Measurements from ENCODE around the gene CERS6.
"Not testable (repeated sequence)": the region's sequence is repeated elsewhere in the genome, so short reads cannot be mapped to it uniquely, and the experiment has no call there.

CERS6 gene

DNA sequence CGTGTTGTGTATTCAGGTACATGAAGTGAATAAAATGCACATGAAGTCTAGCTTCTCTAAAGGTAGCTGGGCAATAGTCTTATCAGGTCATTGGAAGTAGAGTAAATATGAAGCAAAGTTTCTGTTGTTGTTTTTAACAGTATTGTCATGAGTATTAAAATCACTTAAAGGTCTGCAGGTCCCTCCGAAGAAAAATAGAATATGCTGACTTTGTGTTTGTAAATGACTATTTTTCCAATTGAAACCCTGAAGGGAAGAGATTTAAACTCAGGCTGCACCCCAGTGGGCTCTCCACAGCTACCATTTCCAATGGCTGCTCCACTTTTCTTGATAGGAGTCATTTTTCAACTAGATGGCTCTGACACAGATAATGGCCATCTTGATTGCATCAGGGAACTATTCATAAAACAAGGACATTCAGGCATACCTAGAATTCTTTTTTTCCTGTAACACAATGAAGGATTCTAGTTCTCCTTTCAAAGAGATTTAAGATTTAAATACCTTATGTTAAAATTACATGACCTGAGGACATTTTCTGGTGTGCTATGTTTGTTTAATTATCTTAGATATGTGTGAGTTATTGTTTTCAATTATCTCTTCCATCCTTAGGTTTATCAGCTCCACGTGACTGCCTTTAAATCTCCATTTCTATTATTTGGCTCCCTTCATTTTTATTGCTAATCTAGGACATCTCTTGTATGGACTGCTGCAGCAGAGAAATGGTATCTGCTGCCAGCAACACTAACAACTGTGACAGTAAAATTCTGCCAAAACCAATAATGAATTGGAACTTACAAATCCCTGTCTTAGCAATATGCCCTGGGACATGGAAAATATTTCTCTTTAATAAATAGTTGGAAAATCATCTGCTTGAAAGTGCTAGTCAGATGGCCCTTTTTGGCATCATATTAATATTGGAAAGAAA lies 197.2 kb downstream of the CERS6 start:
- Histone ChIP-seq H3K4me1 (ENCODE audit: control insufficient read depth in 1 of 2, insufficient read depth in 2 of 2, low read length in 2 of 2) (peaks cover 0 to 11% of the 10 kb centered on the region in 2 donors), H3K27ac (ENCODE audit: low read length) (no peak overlapping the region), H3K27me3 (ENCODE audit: low read depth, low read length) (no peaks in the 10 kb centered on the region), H3K36me3 (ENCODE audit: control insufficient read depth in 1 of 2, insufficient read depth in 2 of 2, low read length in 2 of 2) (no peaks in the 10 kb centered on the region), H3K4me3 (ENCODE audit: low read depth in 1 of 2, low read length in 2 of 2) (no peak overlapping the region), H3K9me3 (ENCODE audit: control insufficient read depth in 1 of 2, low read length in 2 of 2) (no peaks in the 10 kb centered on the region)

GRCh38 chr2:168654705-168655104 lies 198.6 kb downstream of the CERS6 start:
- Histone ChIP-seq H3K9me3 (ENCODE audit: control insufficient read depth in 1 of 2, low read length in 2 of 2) (no peaks in the 10 kb centered on the region), H3K36me3 (ENCODE audit: control insufficient read depth in 1 of 2, insufficient read depth in 2 of 2, low read length in 2 of 2) (no peaks in the 10 kb centered on the region), H3K4me1 (ENCODE audit: control insufficient read depth in 1 of 2, insufficient read depth in 2 of 2, low read length in 2 of 2) (peaks cover 0 to 8% of the 10 kb centered on the region in 2 donors), H3K27ac (ENCODE audit: low read length) (no peak overlapping the region), H3K27me3 (ENCODE audit: low read depth, low read length) (no peaks in the 10 kb centered on the region), H3K4me3 (ENCODE audit: low read depth in 1 of 2, low read length in 2 of 2) (no peak overlapping the region)

DNA sequence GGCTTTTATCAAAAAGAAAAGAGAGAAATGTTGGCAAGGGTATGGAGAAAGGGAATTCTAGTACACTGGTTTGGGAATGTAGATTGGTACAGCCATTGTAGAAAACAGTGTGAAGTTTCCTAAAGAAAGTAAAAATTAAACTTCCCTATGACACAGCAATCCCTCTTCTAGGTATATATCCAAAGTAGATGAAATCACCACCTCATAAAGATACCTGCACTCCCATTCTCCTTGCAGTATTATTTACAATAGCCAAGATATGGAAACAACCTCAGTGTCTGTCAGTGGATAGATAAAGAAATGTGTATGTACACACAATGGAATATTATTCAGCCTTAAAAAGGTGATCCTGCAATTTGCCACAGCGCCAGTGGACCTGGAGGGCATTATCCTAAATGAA lies 199.1 kb downstream of the CERS6 start:
- Histone ChIP-seq H3K27me3 (ENCODE audit: low read depth, low read length) (no peaks in the 10 kb centered on the region), H3K4me1 (ENCODE audit: control insufficient read depth in 1 of 2, insufficient read depth in 2 of 2, low read length in 2 of 2) (peaks cover 0 to 8% of the 10 kb centered on the region in 2 donors), H3K36me3 (ENCODE audit: control insufficient read depth in 1 of 2, insufficient read depth in 2 of 2, low read length in 2 of 2) (no peaks in the 10 kb centered on the region), H3K4me3 (ENCODE audit: low read depth in 1 of 2, low read length in 2 of 2) (no peak overlapping the region), H3K27ac (ENCODE audit: low read length) (no peak overlapping the region), H3K9me3 (ENCODE audit: control insufficient read depth in 1 of 2, low read length in 2 of 2) (no peaks in the 10 kb centered on the region)

DNA sequence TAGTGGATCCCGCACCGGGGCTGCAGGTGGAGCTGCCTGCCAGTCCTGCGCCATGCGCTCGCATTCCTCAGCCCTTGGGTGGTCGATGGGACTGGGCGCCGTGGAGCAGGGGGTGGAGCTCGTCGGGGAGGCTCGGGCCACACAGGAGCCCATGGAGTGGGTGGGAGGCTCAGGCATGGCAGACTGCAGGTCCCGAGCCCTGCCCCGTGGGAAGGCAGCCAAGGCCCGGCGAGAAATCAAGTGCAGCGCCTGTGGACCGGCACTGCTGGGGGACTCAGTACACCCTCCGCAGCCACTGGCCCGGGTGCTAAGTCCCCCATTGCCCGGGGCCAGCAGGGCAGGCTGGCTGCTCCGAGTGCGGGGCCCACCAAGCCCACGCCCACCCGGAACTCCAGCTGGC lies 201.3 kb downstream of the CERS6 start:
- not testable (repeated sequence) for H3K4me3 ChIP-seq (ENCODE audit: low read depth in 1 of 2, low read length in 2 of 2)

GRCh38 chr2:168658706-168659105 lies 202.6 kb downstream of the CERS6 start:
- Histone ChIP-seq H3K36me3 (ENCODE audit: control insufficient read depth in 1 of 2, insufficient read depth in 2 of 2, low read length in 2 of 2) (no peaks in the 10 kb centered on the region), H3K4me3 (ENCODE audit: low read depth in 1 of 2, low read length in 2 of 2) (no peak overlapping the region), H3K27me3 (ENCODE audit: low read depth, low read length) (no peaks in the 10 kb centered on the region), H3K9me3 (ENCODE audit: control insufficient read depth in 1 of 2, low read length in 2 of 2) (no peaks in the 10 kb centered on the region), H3K4me1 (ENCODE audit: control insufficient read depth in 1 of 2, insufficient read depth in 2 of 2, low read length in 2 of 2) (peaks cover 0 to 1% of the 10 kb centered on the region in 2 donors), H3K27ac (ENCODE audit: low read length) (no peak overlapping the region)

More for the DNA sequence above, 201.3 kb downstream of the CERS6 start:
- H3K4me1 ChIP-seq (ENCODE audit: control insufficient read depth in 1 of 2, insufficient read depth in 2 of 2, low read length in 2 of 2); H3K9me3 ChIP-seq (ENCODE audit: control insufficient read depth in 1 of 2, low read length in 2 of 2); H3K27ac ChIP-seq (ENCODE audit: low read length); H3K27me3 ChIP-seq (ENCODE audit: low read depth, low read length); H3K36me3 ChIP-seq (ENCODE audit: control insufficient read depth in 1 of 2, insufficient read depth in 2 of 2, low read length in 2 of 2): not testable (repeated sequence)

GRCh38 chr2:168660870-168661862 lies 205.1 kb downstream of the CERS6 start:
- Histone ChIP-seq H3K27ac (ENCODE audit: low read length) (no peak overlapping the region), H3K36me3 (ENCODE audit: control insufficient read depth in 1 of 2, insufficient read depth in 2 of 2, low read length in 2 of 2) (no peaks in the 10 kb centered on the region), H3K9me3 (ENCODE audit: control insufficient read depth in 1 of 2, low read length in 2 of 2) (no peaks in the 10 kb centered on the region), H3K27me3 (ENCODE audit: low read depth, low read length) (no peaks in the 10 kb centered on the region), H3K4me3 (ENCODE audit: low read depth in 1 of 2, low read length in 2 of 2) (no peak overlapping the region), H3K4me1 (ENCODE audit: control insufficient read depth in 1 of 2, insufficient read depth in 2 of 2, low read length in 2 of 2) (no peaks in the 10 kb centered on the region)

- Histone ChIP-seq H3K4me1 (ENCODE audit: control insufficient read depth in 1 of 2, insufficient read depth in 2 of 2, low read length in 2 of 2) (peaks cover 0 to 4% of the 10 kb centered on the region in 2 donors), H3K9me3 (ENCODE audit: control insufficient read depth in 1 of 2, low read length in 2 of 2) (no peaks in the 10 kb centered on the region), H3K4me3 (ENCODE audit: low read depth in 1 of 2, low read length in 2 of 2) (no peak overlapping the region), H3K36me3 (ENCODE audit: control insufficient read depth in 1 of 2, insufficient read depth in 2 of 2, low read length in 2 of 2) (no peaks in the 10 kb centered on the region), H3K27me3 (ENCODE audit: low read depth, low read length) (no peaks in the 10 kb centered on the region), H3K27ac (ENCODE audit: low read length) (no peak overlapping the region)
Measured at GRCh38 chr2:168661863-168662256, 205.8 kb downstream of the CERS6 start.

DNA sequence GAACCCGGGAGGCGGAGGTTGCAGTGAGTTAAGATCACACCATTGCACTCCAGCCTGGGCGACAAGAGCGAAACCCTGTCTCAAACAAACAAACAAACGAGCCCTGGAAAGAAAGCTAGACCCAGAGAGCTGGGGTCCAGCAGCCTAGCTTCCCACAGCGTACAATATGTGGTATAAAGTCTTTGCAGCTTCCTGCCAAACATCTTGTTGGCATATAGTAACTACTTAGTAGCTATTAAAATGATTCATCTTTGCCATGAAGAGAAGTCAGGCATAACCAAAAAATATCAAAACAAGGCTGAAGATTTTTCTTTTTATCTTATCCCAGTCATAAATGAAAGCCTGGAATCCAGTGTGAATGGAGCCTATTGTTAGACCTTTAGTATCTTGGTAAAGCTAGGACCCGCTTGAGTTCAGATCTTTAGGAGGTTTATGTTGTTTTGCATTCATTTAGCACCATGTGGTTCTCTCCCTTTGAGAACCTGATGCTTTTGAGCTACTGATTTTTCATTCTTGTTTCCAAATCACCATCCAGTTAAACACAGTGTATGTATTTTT lies 206.7 kb downstream of the CERS6 start:
- no peaks in the 10 kb centered on the region for H3K9me3 ChIP-seq (ENCODE audit: control insufficient read depth in 1 of 2, low read length in 2 of 2)
- H3K4me3 ChIP-seq (ENCODE audit: low read depth in 1 of 2, low read length in 2 of 2) = no peak overlapping the region
- H3K27ac ChIP-seq (ENCODE audit: low read length) = no peak overlapping the region

DNA sequence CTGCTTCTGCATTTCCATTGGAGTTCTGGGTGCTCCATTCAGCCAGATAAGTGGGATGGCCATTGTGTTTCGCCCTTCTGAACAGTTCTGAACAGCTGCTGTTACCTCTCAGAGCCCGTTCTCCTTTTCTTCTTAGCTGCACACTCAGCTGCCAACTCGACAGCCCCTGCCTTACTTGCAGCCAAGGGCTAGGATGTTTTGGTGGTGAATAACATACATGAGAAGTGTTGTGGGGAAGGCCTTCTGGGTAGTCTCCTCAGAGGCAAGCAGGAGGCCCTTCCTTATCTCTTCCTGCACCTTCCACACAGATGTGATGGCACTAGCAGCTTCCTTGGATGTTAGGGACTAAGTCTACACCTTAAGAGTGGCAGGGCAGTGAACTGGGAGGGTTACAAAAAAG lies 207.9 kb downstream of the CERS6 start:
- Histone ChIP-seq H3K4me3 (ENCODE audit: low read depth in 1 of 2, low read length in 2 of 2) (no peak overlapping the region), H3K4me1 (ENCODE audit: control insufficient read depth in 1 of 2, insufficient read depth in 2 of 2, low read length in 2 of 2) (peaks cover 0 to 4% of the 10 kb centered on the region in 2 donors), H3K9me3 (ENCODE audit: control insufficient read depth in 1 of 2, low read length in 2 of 2) (no peaks in the 10 kb centered on the region), H3K27me3 (ENCODE audit: low read depth, low read length) (no peaks in the 10 kb centered on the region), H3K27ac (ENCODE audit: low read length) (no peak overlapping the region), H3K36me3 (ENCODE audit: control insufficient read depth in 1 of 2, insufficient read depth in 2 of 2, low read length in 2 of 2) (no peaks in the 10 kb centered on the region)

More for the DNA sequence above, 206.7 kb downstream of the CERS6 start:
- H3K4me1 ChIP-seq (ENCODE audit: control insufficient read depth in 1 of 2, insufficient read depth in 2 of 2, low read length in 2 of 2) = peaks cover 0 to 4% of the 10 kb centered on the region in 2 donors
- no peaks in the 10 kb centered on the region for H3K27me3 ChIP-seq (ENCODE audit: low read depth, low read length)
- no peaks in the 10 kb centered on the region for H3K36me3 ChIP-seq (ENCODE audit: control insufficient read depth in 1 of 2, insufficient read depth in 2 of 2, low read length in 2 of 2)

GRCh38 chr2:168664715-168665114 lies 208.6 kb downstream of the CERS6 start:
- not testable (repeated sequence) for H3K4me3 ChIP-seq (ENCODE audit: low read depth in 1 of 2, low read length in 2 of 2); H3K27me3 ChIP-seq (ENCODE audit: low read depth, low read length); H3K9me3 ChIP-seq (ENCODE audit: control insufficient read depth in 1 of 2, low read length in 2 of 2); H3K36me3 ChIP-seq (ENCODE audit: control insufficient read depth in 1 of 2, insufficient read depth in 2 of 2, low read length in 2 of 2); H3K27ac ChIP-seq (ENCODE audit: low read length); H3K4me1 ChIP-seq (ENCODE audit: control insufficient read depth in 1 of 2, insufficient read depth in 2 of 2, low read length in 2 of 2)

- Histone ChIP-seq H3K4me3 (ENCODE audit: low read depth in 1 of 2, low read length in 2 of 2) (no peak overlapping the region), H3K27me3 (ENCODE audit: low read depth, low read length) (no peaks in the 10 kb centered on the region), H3K27ac (ENCODE audit: low read length) (no peak overlapping the region), H3K4me1 (ENCODE audit: control insufficient read depth in 1 of 2, insufficient read depth in 2 of 2, low read length in 2 of 2) (peaks cover 0 to 4% of the 10 kb centered on the region in 2 donors), H3K9me3 (ENCODE audit: control insufficient read depth in 1 of 2, low read length in 2 of 2) (no peaks in the 10 kb centered on the region), H3K36me3 (ENCODE audit: control insufficient read depth in 1 of 2, insufficient read depth in 2 of 2, low read length in 2 of 2) (no peaks in the 10 kb centered on the region)
Measured at GRCh38 chr2:168666339-168666738, 210.3 kb downstream of the CERS6 start.

Measured in muscle layer of duodenum (tissue), 2 donors.